ENCODE measurements around the gene MEIOSIN. TPM values are rescaled to one million over a fixed set of nuclear protein-coding genes. Genes with fewer than 3 reads are reported as not detected.

The MEIOSIN gene
- total and polyA plus RNA-seq, 9 of the 15 experiments (the other 6 are each of a cell fraction or from before 2014, with no cell fraction given), result 0.06 to 2.0 (median 0.76) TPM

- intact Hi-C loops (cut with micrococcal nuclease) (no loop called here), in situ Hi-C loops (cut with MboI) (no loop called here)
- Histone ChIP-seq H2AFZ (ENCODE audit: low read depth, low read length) (peak overlapping the region; percentile 96), H3K9me1 (ENCODE audit: control insufficient read depth, insufficient read depth, low read length) (peaks cover 6% of the 10 kb centered on the region), H3K4me1 (replicated peaks in 1 of 2; ENCODE audit: control insufficient read depth in 2 of 2, insufficient read depth in 2 of 2, low read length in 2 of 2) (peaks cover 16 to 67% of the 10 kb centered on the region in 2 experiments), H3K4me3 (peak overlapping the region; percentile 44), H3K4me2 (ENCODE audit: insufficient read depth, low read length) (peak overlapping the region; percentile 83), H3K9me3 (replicated peaks; ENCODE audit: control insufficient read depth, insufficient read depth, low read depth, low read length) (no peaks in the 10 kb centered on the region), H3K36me3 (ENCODE audit: control insufficient read depth, insufficient read depth, low read length) (peaks cover 19% of the 10 kb centered on the region; the same call in 2 of the 3 replicates), H3K79me2 (ENCODE audit: control insufficient read depth, insufficient read depth, low read length) (no peaks in the 10 kb centered on the region), H3K27me3 (ENCODE audit: control insufficient read depth in 2 of 2, insufficient read depth in 2 of 2, low read length in 2 of 2) (no peaks in the 10 kb centered on the region), H3K27ac (ENCODE audit: extremely low read depth, low read depth, low read length) (peak overlapping the region; percentile 70), H3K9ac (ENCODE audit: insufficient read depth in 1 of 2, low read depth in 2 of 2, low read length in 2 of 2) (peak overlapping the region; percentile 62 to 87), H4K20me1 (replicated peaks; ENCODE audit: control insufficient read depth, insufficient read depth, low read length) (peaks cover 10% of the 10 kb centered on the region; the same call in 1 of the 2 replicates)
- no TSS peak for BruUV-seq (replicated peaks)
- ChIA-PET POLR2A (interaction anchor here (0.6 to 7.7 kb wide), 8 partner anchors 8 to 298 kb away, joined by 3 to 70 read pairs (median 4); partner anchors contain the start of genes DMWD and SIX5), CTCF (ENCODE audit: low intra/inter-chr PET ratio) (interaction anchor here (0.5 to 0.6 kb wide), 3 partner anchors 19 to 822 kb away, joined by 3 to 4 read pairs (median 4); partner anchors contain the start of gene CALM3)
- FAIRE-seq (peak; percentile 95), ATAC-seq (peak; percentile 96), DNase-seq (ENCODE audit: extremely low read depth in 1 of 4, low spot score in 3 of 4) (peak; percentile 94 to 98 (median 95))
- WGBS (ENCODE audit: insufficient coverage, low coverage, missing lambda C conversion rate), result 2% methylated on average over 42 of the region's 48 CpGs
- TF ChIP-seq MTF1 (CRISPR knock-in tag; IDR thresholded peaks at IDR 0.05; ENCODE audit: borderline replicate concordance), result no peak
- 0 out of 2 replicates have a peak, but pooled peaks have one; percentile 30 for TF ChIP-seq CHCHD3 (CRISPR knock-in tag; IDR thresholded peaks at IDR 0.05)
- no peak for TF ChIP-seq ZFPM2 (CRISPR knock-in tag; IDR thresholded peaks at IDR 0.05)
- TF ChIP-seq TSC22D4 (tag; IDR thresholded peaks at IDR 0.05), result no peak
- TF ChIP-seq ZNF518B (CRISPR knock-in tag; IDR thresholded peaks at IDR 0.05), result no peak
- no peak for TF ChIP-seq POLR3G (IDR thresholded peaks at IDR 0.05; ENCODE audit: extremely low read depth, insufficient read length, insufficient replicate concordance)
- no peak for TF ChIP-seq ZBTB40 (IDR thresholded peaks at IDR 0.05)
- no peak for TF ChIP-seq ZBTB40 (CRISPR knock-in tag; IDR thresholded peaks at IDR 0.05)
These were observed 46.2 kb downstream of the MEIOSIN start for GRCh38 chr19:45779231-45780145.
